AG04450 (cell line): Measurements from ENCODE around the gene PEG3. TPM values are rescaled to one million over a fixed set of nuclear protein-coding genes. Genes with fewer than 3 reads are reported as not detected.
"Not testable (repeated sequence)": the region's sequence is repeated elsewhere in the genome, so short reads cannot be mapped to it uniquely, and the experiment has no call there.

Experiments
- CTCF ChIA-PET: fragments of 300-600, 350-600 bp; formaldehyde crosslinking; extraction: SDS; loops from one replicate; lab custom pipeline; 2022; ENCODE audit warnings: antibody characterized with exemption, inconsistent platforms; lab: Charles Lee
- POLR2A ChIA-PET: fragments of 350-600 bp; formaldehyde crosslinking; extraction: SDS; loops from one replicate; lab custom pipeline; 2021; ENCODE audit warnings: antibody characterized with exemption, inconsistent platforms; lab: Yijun Ruan, JAX
- DNase-seq: peaks from one replicate; pipeline ENCODE4 v3.0.0-alpha.2; 2011; ENCODE audit warnings: low read depth, low spot score
- H3K27ac ChIP-seq: one replicate; pipeline ENCODE4 v1.5.1; 2012; ENCODE audit warnings: low read depth, low read length, control low read depth
- H3K27me3 ChIP-seq: one replicate; pipeline ENCODE4 v1.6.0; 2012; ENCODE audit warnings: low read length; ENCODE audit not compliant: control insufficient read depth, insufficient read depth
- H3K4me3 ChIP-seq: 2 replicates; pipeline ENCODE4 v1.5.1; 2011; ENCODE audit warnings: mild to moderate bottlenecking, low read depth, low read length, control low read depth
- H3K9me3 ChIP-seq: 2 replicates; pipeline ENCODE4 v1.5.1; 2012; ENCODE audit warnings: low read length; ENCODE audit not compliant: control insufficient read depth, insufficient read depth
- polyA plus RNA-seq: library from polyadenylated mRNA; depleted of rRNA; stranded (reverse); fragments of >200 nt; gene quantifications from 2 replicates; pipeline ENCODE4 v1.2.3, GENCODE V29; 2011
- TF ChIP-seq, protein P1 (sequence below): IDR thresholded peaks from 2 replicates; pipeline ENCODE4 v1.5.1; 2011; ENCODE audit warnings: low read depth, low read length, control low read depth, inconsistent platforms

Gene PEG3
- polyA plus RNA-seq, 1 experiment: not detected

DNA sequence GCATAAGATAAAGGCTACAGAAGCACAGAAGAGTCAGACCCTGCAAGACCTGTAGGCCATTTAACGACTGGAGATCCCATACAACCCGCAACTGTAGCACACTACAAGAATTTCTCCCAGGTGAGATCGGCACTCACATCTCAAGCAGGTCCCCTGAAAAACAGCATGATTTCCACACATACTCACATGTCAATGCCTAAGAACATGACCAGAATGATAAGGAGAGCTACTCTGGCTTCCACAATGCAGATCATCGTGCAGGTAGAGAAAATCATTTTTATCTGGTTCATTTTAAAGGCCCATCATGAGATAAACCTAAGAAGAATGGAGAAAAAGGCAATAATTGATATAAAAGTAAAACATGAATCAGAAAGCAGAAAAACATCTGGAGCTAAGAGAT, 17.5 kb upstream of the PEG3 start:
- no peak overlapping the region for H3K27ac ChIP-seq
- H3K27me3 ChIP-seq: no peaks in the 10 kb centered on the region
- DNase-seq: no peak
- H3K4me3 ChIP-seq: no peak overlapping the region
- ChIA-PET POLR2A (no interaction called here), CTCF (no interaction called here)
- peaks cover 12% of the 10 kb centered on the region for H3K9me3 ChIP-seq
- TF ChIP-seq, protein P1, sequence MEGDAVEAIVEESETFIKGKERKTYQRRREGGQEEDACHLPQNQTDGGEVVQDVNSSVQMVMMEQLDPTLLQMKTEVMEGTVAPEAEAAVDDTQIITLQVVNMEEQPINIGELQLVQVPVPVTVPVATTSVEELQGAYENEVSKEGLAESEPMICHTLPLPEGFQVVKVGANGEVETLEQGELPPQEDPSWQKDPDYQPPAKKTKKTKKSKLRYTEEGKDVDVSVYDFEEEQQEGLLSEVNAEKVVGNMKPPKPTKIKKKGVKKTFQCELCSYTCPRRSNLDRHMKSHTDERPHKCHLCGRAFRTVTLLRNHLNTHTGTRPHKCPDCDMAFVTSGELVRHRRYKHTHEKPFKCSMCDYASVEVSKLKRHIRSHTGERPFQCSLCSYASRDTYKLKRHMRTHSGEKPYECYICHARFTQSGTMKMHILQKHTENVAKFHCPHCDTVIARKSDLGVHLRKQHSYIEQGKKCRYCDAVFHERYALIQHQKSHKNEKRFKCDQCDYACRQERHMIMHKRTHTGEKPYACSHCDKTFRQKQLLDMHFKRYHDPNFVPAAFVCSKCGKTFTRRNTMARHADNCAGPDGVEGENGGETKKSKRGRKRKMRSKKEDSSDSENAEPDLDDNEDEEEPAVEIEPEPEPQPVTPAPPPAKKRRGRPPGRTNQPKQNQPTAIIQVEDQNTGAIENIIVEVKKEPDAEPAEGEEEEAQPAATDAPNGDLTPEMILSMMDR: no peak

DNA sequence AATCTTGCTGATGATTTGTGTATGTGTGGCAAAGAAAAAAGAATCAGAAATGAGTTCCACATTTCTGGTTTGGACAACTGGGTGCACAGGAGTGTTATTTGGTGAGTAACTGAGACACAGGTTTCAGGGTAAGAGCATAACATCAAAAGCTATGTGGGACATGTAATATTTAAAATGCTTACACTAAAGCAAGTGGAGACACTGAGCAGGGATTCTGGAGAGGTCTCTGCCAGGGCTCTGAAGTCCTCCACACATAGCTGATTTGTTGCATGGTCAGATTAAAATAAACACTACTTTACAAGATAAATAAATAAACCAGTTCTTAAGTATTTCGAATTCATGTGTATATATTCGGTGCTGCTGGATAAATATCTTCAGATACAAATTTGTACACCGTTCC, 16.3 kb upstream of the PEG3 start:
- ChIA-PET CTCF (no interaction called here), POLR2A (no interaction called here)
- no peak overlapping the region for H3K27ac ChIP-seq
- no peak for DNase-seq
- TF ChIP-seq, protein P1: no peak
- no peaks in the 10 kb centered on the region for H3K27me3 ChIP-seq
- no peak overlapping the region for H3K4me3 ChIP-seq
- H3K9me3 ChIP-seq: peaks cover 8% of the 10 kb centered on the region

DNA sequence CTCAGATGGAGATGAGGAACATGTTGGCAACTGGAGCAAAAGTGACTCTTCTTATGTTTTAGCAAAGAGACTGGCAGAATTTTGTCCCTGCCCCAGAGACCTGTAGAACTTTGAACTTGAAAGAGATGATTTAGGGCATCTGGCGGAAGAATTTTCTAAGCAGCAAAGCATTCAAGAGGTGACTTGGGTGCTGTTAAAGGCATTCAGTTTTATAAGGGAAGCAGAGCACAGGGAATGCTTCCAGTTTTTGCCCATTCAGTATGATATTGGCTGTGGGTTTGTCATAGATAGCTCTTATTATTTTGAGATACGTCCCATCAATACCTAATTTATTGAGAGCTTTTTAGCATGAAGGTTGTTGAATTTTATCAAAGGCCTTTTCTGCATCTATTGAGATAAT, 11.8 kb upstream of the PEG3 start:
- DNase-seq, H3K27ac ChIP-seq, POLR2A ChIA-PET, H3K4me3 ChIP-seq, H3K27me3 ChIP-seq, CTCF ChIA-PET: not testable (repeated sequence)
- peaks cover 13% of the 10 kb centered on the region for H3K9me3 ChIP-seq

DNA sequence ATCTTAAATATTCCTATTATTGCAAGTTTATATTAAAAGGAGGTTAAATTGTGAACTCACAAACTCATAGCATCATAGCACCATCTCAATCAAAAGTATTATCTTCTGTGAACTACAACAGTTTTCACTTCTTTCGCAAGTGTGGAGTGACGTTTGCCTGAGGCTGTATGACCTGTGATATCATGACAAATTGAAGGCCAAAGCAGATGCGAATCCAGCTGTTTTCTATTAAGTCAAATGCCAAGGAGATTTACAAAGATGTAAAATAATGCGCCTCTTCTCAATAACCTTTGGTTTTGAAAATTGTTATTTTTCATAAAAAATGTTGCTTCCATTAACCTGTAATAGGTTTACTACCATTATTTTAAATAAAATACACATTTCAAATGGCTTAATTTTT, 7.6 kb upstream of the PEG3 start:
- CTCF ChIA-PET: no interaction called here
- POLR2A ChIA-PET: no interaction called here

DNA sequence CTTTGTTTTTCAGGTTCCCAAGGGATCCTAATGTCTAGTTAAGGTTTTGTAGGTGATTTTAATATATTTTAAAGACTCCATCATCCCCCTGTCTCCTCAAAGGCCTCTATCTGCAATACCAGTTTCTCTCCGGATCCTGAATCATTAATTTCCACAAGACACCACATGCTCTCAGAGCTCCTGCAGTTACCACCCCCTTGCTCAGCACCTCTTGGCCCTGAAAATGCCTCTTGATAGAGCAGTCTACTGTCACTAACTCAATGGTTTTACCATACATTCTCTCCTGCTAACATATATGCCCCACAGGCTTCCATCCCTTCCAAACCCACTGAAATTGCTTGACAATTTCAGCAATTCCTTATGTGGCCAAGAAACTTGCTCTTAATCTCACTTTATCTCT, 1.9 kb upstream of the PEG3 start:
- no peak for DNase-seq
- ChIA-PET POLR2A (no interaction called here), CTCF (no interaction called here)
- H3K27ac ChIP-seq: no peak overlapping the region
- no peak overlapping the region for H3K4me3 ChIP-seq
- TF ChIP-seq, protein P1: no peak
- no peaks in the 10 kb centered on the region for H3K27me3 ChIP-seq
- peaks cover 40% of the 10 kb centered on the region for H3K9me3 ChIP-seq

More for the DNA sequence above, 7.6 kb upstream of the PEG3 start:
- Histone ChIP-seq H3K9me3 (peaks cover 8% of the 10 kb centered on the region; the same call in 1 of the 2 replicates), H3K27ac (no peak overlapping the region), H3K4me3 (no peak overlapping the region), H3K27me3 (no peaks in the 10 kb centered on the region)
- no peak for DNase-seq
- TF ChIP-seq, protein P1: no peak

DNA sequence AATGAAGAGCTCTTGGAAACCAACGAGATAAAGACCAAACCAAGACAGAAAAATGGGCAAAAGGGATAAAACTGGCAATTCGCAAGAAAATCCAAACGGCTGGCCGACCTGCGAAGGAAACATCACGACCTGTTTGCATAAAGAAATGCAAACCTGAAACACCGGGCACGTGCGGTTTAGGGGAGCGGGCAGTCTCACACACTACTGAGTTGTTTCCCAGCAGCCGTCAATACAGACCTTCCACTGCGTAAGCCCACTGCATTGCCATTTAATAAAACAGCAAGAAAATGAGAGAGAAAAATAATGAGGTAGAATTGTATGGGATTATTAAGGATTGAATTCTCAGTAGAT, 642 bp upstream of the PEG3 start:
- TF ChIP-seq, protein P1: no peak
- ChIA-PET POLR2A (no interaction called here), CTCF (no interaction called here)
- no peaks in the 10 kb centered on the region for H3K27me3 ChIP-seq
- peaks cover 51% of the 10 kb centered on the region for H3K9me3 ChIP-seq
- no peak overlapping the region for H3K4me3 ChIP-seq
- no peak for DNase-seq
- no peak overlapping the region for H3K27ac ChIP-seq
